Mesodermal cell (in vitro differentiated cells): ENCODE data around the gene POLR2F.
A peak's percentile ranks its signal among the peaks of the same experiment; 100 is the strongest.

Experiments used
- H3K27ac ChIP-seq: 2 replicates; pipeline ENCODE4 v1.7.0; 2013; ENCODE audit warnings: mild to moderate bottlenecking, low read depth, low read length, moderate library complexity; ENCODE audit not compliant: severe bottlenecking
- H3K36me3 ChIP-seq: 2 replicates; pipeline ENCODE4 v1.7.1; 2013; ENCODE audit warnings: mild to moderate bottlenecking, low read length, moderate library complexity; ENCODE audit not compliant: control insufficient read depth, insufficient read depth
- H3K4me1 ChIP-seq: one replicate; pipeline ENCODE4 v1.7.1; 2013; ENCODE audit warnings: mild to moderate bottlenecking, low read length; ENCODE audit not compliant: insufficient read depth, control insufficient read depth, poor library complexity, severe bottlenecking
- H3K4me3 ChIP-seq: 2 replicates; pipeline ENCODE4 v1.7.0; 2013; ENCODE audit warnings: low read length, control low read depth, mild to moderate bottlenecking; ENCODE audit not compliant: insufficient read depth, poor library complexity, severe bottlenecking; ENCODE audit errors: extremely low read depth
- H3K9me3 ChIP-seq: 2 replicates; pipeline ENCODE4 v1.7.1; 2013; ENCODE audit warnings: mild to moderate bottlenecking, low read length, moderate library complexity; ENCODE audit not compliant: control insufficient read depth
- WGBS, 2 experiments: methylation state at CpG; one replicate each; pipeline ENCODE4 v1.1.5; 2013; ENCODE audit warnings: missing lambda C conversion rate in 2 of 2; ENCODE audit not compliant: insufficient coverage in 2 of 2; 5-methylcytosine and 5-hydroxymethylcytosine counted together

Gene POLR2F

GRCh38 chr22:37982938-37983859 is 29.7 kb downstream of the POLR2F start:
- Histone ChIP-seq H3K9me3 (no peaks in the 10 kb centered on the region), H3K36me3 (no peaks in the 10 kb centered on the region), H3K27ac (no peak overlapping the region), H3K4me1 (peaks cover 5% of the 10 kb centered on the region), H3K4me3 (no peak overlapping the region)
- 30 to 31% methylated on average over 57 to 62 of the region's 84 CpGs for WGBS, 2 experiments

GRCh38 chr22:37983860-37984791 is 30.6 kb downstream of the POLR2F start, which contains the start of gene SOX10:
Gene SOX10 (minus strand): TSS chr22:37984555. CDS start chr22:37983784, 771 bp downstream.
- peaks cover 5% of the 10 kb centered on the region for H3K4me1 ChIP-seq
- no peak within 1 kb of the TSS for H3K27ac ChIP-seq
- H3K4me3 ChIP-seq: peak within 1 kb of the TSS; percentile 16
- H3K36me3 ChIP-seq: no peaks in the 10 kb centered on the region
- H3K9me3 ChIP-seq: no peaks in the 10 kb centered on the region
- 19 to 40% methylated on average over 3 to 15 of the region's 42 CpGs for WGBS, 2 experiments

GRCh38 chr22:37985050-37985585 is 31.6 kb downstream of the POLR2F start:
- H3K9me3 ChIP-seq: no peaks in the 10 kb centered on the region
- no peaks in the 10 kb centered on the region for H3K4me1 ChIP-seq
- 85% methylated on average over 4 to 6 of the region's 9 CpGs for WGBS, 2 experiments
- no peak overlapping the region for H3K4me3 ChIP-seq
- no peaks in the 10 kb centered on the region for H3K36me3 ChIP-seq
- no peak overlapping the region for H3K27ac ChIP-seq

GRCh38 chr22:37985751-37986281 is 32.3 kb downstream of the POLR2F start:
- 95 to 98% methylated on average over 15 to 17 of the region's 27 CpGs for WGBS, 2 experiments
- Histone ChIP-seq H3K36me3 (no peaks in the 10 kb centered on the region), H3K4me1 (no peaks in the 10 kb centered on the region), H3K27ac (no peak overlapping the region), H3K9me3 (no peaks in the 10 kb centered on the region), H3K4me3 (no peak overlapping the region)

- Histone ChIP-seq H3K36me3 (no peaks in the 10 kb centered on the region), H3K9me3 (no peaks in the 10 kb centered on the region), H3K4me1 (no peaks in the 10 kb centered on the region), H3K27ac (no peak overlapping the region), H3K4me3 (no peak overlapping the region)
- WGBS, 2 experiments: 82 to 100% methylated on average over 2 to 3 of the region's 7 CpGs
Measured at GRCh38 chr22:37986371-37986770, 32.9 kb downstream of the POLR2F start.

- WGBS, 2 experiments: 87 to 99% methylated on average over 8 to 9 of the region's 14 CpGs
- no peak overlapping the region for H3K27ac ChIP-seq
- no peaks in the 10 kb centered on the region for H3K36me3 ChIP-seq
- no peaks in the 10 kb centered on the region for H3K9me3 ChIP-seq
- no peak overlapping the region for H3K4me3 ChIP-seq
- no peaks in the 10 kb centered on the region for H3K4me1 ChIP-seq
Measured at GRCh38 chr22:37989146-37990045, 35.9 kb downstream of the POLR2F start.

GRCh38 chr22:37990301-37990700 is 36.8 kb downstream of the POLR2F start:
- Histone ChIP-seq H3K9me3 (no peaks in the 10 kb centered on the region), H3K36me3 (no peaks in the 10 kb centered on the region), H3K4me1 (no peaks in the 10 kb centered on the region), H3K4me3 (no peak overlapping the region), H3K27ac (no peak overlapping the region)
- WGBS, 2 experiments: 90 to 96% methylated on average over 4 to 5 of the region's 5 CpGs

- Histone ChIP-seq H3K4me1 (peaks cover 3% of the 10 kb centered on the region), H3K36me3 (no peaks in the 10 kb centered on the region), H3K4me3 (no peak overlapping the region), H3K9me3 (no peaks in the 10 kb centered on the region), H3K27ac (no peak overlapping the region)
- WGBS, 2 experiments: 100% methylated on average over 2 to 3 of the region's 7 CpGs
Measured at GRCh38 chr22:37990862-37991261, 37.4 kb downstream of the POLR2F start.

- Histone ChIP-seq H3K27ac (no peak overlapping the region), H3K4me3 (no peak overlapping the region), H3K9me3 (no peaks in the 10 kb centered on the region), H3K4me1 (peaks cover 5% of the 10 kb centered on the region), H3K36me3 (no peaks in the 10 kb centered on the region)
- 84 to 88% methylated on average over 5 to 6 of the region's 6 CpGs for WGBS, 2 experiments
Measured at GRCh38 chr22:37991731-37992442, 38.4 kb downstream of the POLR2F start.
